ENCODE data around the gene LTBP1.

DNA sequence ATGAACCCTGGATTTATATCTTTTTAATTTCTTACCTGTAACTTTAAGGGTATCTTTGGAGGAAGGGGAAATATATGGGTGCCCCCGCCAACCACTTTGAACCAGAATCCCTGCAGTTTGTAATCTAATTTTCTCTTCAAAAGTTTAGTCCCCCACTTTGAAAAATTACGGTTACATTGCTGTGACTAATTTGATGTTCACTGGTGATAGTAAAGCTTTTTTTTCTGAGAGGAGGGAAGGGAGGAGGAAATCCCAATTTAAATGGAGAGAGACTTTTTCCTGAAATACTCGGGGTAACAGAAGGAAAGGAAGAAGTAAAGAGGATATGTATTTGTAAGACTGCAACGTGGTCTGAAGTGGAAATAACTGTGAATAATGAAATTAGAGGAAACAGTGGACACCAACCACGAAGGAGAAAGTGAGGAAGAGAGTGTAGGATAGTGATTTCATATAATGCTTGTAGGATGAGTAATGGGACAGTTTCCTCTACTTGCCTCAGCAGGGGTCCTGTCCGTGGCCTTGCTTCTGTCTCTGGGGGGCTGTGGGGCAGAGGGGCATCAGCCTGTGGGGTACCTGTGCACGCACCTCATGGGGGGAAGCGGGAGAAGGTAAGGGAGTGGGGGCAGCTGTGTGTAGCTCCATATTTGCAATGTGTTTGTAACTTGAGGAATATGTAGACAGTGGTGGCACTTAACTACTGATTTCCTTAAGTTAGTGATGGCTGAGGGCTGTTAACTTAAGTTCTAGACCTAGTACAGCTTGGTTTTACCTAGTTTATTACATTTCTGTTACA, 161.1 kb downstream of the LTBP1 start:
- TF ChIP-seq, protein P1, sequence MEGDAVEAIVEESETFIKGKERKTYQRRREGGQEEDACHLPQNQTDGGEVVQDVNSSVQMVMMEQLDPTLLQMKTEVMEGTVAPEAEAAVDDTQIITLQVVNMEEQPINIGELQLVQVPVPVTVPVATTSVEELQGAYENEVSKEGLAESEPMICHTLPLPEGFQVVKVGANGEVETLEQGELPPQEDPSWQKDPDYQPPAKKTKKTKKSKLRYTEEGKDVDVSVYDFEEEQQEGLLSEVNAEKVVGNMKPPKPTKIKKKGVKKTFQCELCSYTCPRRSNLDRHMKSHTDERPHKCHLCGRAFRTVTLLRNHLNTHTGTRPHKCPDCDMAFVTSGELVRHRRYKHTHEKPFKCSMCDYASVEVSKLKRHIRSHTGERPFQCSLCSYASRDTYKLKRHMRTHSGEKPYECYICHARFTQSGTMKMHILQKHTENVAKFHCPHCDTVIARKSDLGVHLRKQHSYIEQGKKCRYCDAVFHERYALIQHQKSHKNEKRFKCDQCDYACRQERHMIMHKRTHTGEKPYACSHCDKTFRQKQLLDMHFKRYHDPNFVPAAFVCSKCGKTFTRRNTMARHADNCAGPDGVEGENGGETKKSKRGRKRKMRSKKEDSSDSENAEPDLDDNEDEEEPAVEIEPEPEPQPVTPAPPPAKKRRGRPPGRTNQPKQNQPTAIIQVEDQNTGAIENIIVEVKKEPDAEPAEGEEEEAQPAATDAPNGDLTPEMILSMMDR (IDR thresholded peaks at IDR 0.05), result no peak
- TF ChIP-seq POLR2A (IDR thresholded peaks at IDR 0.05), result no peak
